Measurements from ENCODE around the gene FAM3A. TPM values are rescaled to one million over a fixed set of nuclear protein-coding genes. Genes with fewer than 3 reads are reported as not detected.

The FAM3A gene
- total RNA-seq, 2 donors from 2014 or later, result 31.2 to 32.9 TPM

Other genes with a start within 250 kb of the FAM3A start
- not detected for gene TEX28, start 221.1 kb downstream of the FAM3A start, total RNA-seq
- under 1 TPM; 0.65 to 0.74 TPM for gene TKTL1, start 220.4 kb downstream of the FAM3A start, total RNA-seq
- gene FLNA, start 141.6 kb downstream of the FAM3A start, total RNA-seq, result 100 to 1,000 TPM; 755 to 777 TPM
- gene EMD, start 136.9 kb downstream of the FAM3A start, total RNA-seq, result 10 to 100 TPM; 91.0 to 92.9 TPM
- 1,000 to 10,000 TPM; 3,958 to 4,635 TPM for gene RPL10, start 117.9 kb downstream of the FAM3A start, total RNA-seq
- 10 to 100 TPM in 1 of 2 donors, 1 to 10 TPM in 1; 9.3 to 11.4 TPM for gene DNASE1L1, start 107.0 kb downstream of the FAM3A start, total RNA-seq
- 100 to 1,000 TPM in 1 of 2 donors, 10 to 100 TPM in 1; 89.0 to 106 TPM for gene TAFAZZIN, start 104.7 kb downstream of the FAM3A start, total RNA-seq
- 10 to 100 TPM; 37.0 to 38.7 TPM for gene ATP6AP1, start 87.6 kb downstream of the FAM3A start, total RNA-seq
- gene GDI1, start 79.1 kb downstream of the FAM3A start, total RNA-seq, result 100 to 1,000 TPM; 115 to 118 TPM
- 10 to 100 TPM; 49.6 to 56.6 TPM for gene FAM50A, start 72.1 kb downstream of the FAM3A start, total RNA-seq
- gene PLXNA3, start 58.0 kb downstream of the FAM3A start, total RNA-seq, result 10 to 100 TPM; 39.4 to 42.9 TPM
- 10 to 100 TPM; 34.3 to 35.8 TPM for gene LAGE3, start 37.0 kb downstream of the FAM3A start, total RNA-seq
- gene UBL4A, start 29.6 kb downstream of the FAM3A start, total RNA-seq, result 10 to 100 TPM; 45.0 to 53.5 TPM
- 10 to 100 TPM; 19.9 to 25.1 TPM for gene SLC10A3, start 25.6 kb downstream of the FAM3A start, total RNA-seq
- gene G6PD, start 30.6 kb upstream of the FAM3A start, total RNA-seq, result 10 to 100 TPM; 46.9 to 47.3 TPM
- gene IKBKG, start 31.4 kb upstream of the FAM3A start, total RNA-seq, result 10 to 100 TPM; 38.4 to 39.4 TPM
- gene CTAG1A, start 68.9 kb upstream of the FAM3A start, total RNA-seq, result not detected
- gene CTAG1B, start 103.0 kb upstream of the FAM3A start, total RNA-seq, result not detected
- gene CTAG2, start 137.3 kb upstream of the FAM3A start, total RNA-seq, result not detected
- gene GAB3, start 234.8 kb upstream of the FAM3A start, total RNA-seq, result 1 to 10 TPM; 6.2 to 8.4 TPM
- 100 to 1,000 TPM in 1 of 2 donors, 10 to 100 TPM in 1; 92.7 to 111 TPM for gene DKC1, start 246.6 kb upstream of the FAM3A start, total RNA-seq